Muscle layer of duodenum (tissue), 2 donors: ENCODE measurements around the gene DTX2.
"Not testable (repeated sequence)": the region's sequence is repeated elsewhere in the genome, so short reads cannot be mapped to it uniquely, and the experiment has no call there.

ENCODE experiments used
- H3K27ac ChIP-seq: one replicate; pipeline ENCODE4 v1.7.0; 2013; ENCODE audit warnings: mild to moderate bottlenecking, low read length
- H3K27me3 ChIP-seq: one replicate; pipeline ENCODE4 v1.7.0; 2013; ENCODE audit warnings: low read depth, mild to moderate bottlenecking, control low read depth, low read length
- H3K36me3 ChIP-seq, 2 donors: one replicate each; pipeline ENCODE4 v1.7.0; 2013; ENCODE audit warnings: low read length in 2 of 2, control low read depth in 1 of 2, mild to moderate bottlenecking in 1 of 2; ENCODE audit not compliant: insufficient read depth in 2 of 2, control insufficient read depth in 1 of 2
- H3K4me1 ChIP-seq, 2 donors: one replicate each; pipeline ENCODE4 v1.7.0; 2013; ENCODE audit warnings: low read length in 2 of 2, mild to moderate bottlenecking in 2 of 2, control low read depth in 1 of 2, moderate library complexity in 1 of 2; ENCODE audit not compliant: insufficient read depth in 2 of 2, control insufficient read depth in 1 of 2
- H3K4me3 ChIP-seq, 2 donors: one replicate each; pipeline ENCODE4 v1.7.0; 2013; ENCODE audit warnings: low read length in 2 of 2, low read depth in 1 of 2, mild to moderate bottlenecking in 1 of 2
- H3K9me3 ChIP-seq, 2 donors: one replicate each; pipeline ENCODE4 v1.7.0; 2013; ENCODE audit warnings: low read length in 2 of 2, control low read depth in 1 of 2, mild to moderate bottlenecking in 1 of 2; ENCODE audit not compliant: control insufficient read depth in 1 of 2
- donor health status: healthy.

DTX2 gene

DNA sequence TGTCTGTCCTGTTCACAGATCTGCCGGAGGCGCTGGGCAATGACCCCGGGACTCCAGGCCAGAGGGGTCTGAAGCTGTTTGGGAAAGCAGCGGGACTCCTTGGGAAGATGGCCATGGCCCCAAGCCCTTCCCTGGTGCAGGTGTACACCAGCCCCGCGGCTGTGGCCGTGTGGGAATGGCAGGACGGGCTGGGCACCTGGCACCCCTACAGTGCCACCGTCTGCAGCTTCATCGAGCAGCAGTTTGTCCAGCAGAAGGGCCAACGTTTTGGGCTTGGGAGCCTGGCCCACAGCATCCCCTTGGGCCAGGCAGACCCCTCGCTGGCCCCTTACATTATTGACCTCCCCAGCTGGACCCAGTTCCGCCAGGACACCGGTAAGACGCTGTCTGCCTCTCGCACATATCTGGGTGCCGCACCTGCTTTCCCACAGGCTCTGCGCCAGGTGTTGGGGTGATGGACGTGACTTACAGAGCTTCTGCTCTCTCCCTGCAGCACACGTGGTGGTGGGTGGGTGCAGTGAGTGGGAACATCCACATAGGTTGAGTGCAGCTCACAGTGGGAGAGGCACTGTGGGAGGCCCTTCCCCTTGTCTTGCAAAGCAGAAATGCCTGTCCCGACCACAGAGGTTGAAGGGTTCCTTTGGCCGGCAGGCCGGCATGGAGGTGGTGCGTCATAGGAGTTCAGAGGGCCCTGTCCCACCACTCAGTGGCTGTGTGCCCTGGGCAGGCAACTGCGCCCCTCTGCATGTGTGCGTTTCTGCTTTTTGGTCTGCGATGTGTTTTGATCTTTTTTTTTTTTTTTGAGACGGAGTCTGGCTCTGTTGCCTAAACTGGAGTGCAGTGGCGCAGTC is 19.1 kb downstream of the DTX2 start:
- not testable (repeated sequence) for H3K9me3 ChIP-seq, H3K4me3 ChIP-seq, H3K36me3 ChIP-seq, H3K27me3 ChIP-seq, H3K27ac ChIP-seq, H3K4me1 ChIP-seq

GRCh38 chr7:76482660-76483059 is 21.2 kb downstream of the DTX2 start:
- not testable (repeated sequence) for H3K27ac ChIP-seq, H3K36me3 ChIP-seq, H3K9me3 ChIP-seq, H3K4me3 ChIP-seq, H3K27me3 ChIP-seq, H3K4me1 ChIP-seq

GRCh38 chr7:76483081-76483480 is 21.6 kb downstream of the DTX2 start:
- not testable (repeated sequence) for H3K9me3 ChIP-seq, H3K36me3 ChIP-seq, H3K4me1 ChIP-seq, H3K4me3 ChIP-seq, H3K27me3 ChIP-seq, H3K27ac ChIP-seq

DNA sequence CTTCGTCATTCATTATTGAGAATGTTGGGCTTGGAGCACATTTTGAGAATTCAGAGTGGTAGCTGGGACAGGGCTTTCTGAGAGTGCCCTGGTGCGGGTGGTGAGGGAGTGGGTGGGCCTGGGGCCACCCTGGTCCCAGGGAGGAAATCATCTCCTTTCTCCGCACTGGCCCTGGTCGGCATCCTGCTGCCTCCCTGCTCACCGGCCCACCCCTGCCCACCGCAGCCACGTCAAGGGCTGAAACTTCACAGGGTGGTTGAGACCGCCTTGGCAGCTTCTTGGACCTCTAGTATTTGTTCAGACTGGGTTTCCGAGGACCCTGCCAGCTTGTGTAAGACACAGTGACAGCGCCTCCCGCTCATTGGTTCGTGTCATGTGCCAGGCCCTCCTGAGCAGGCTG is 22.9 kb downstream of the DTX2 start:
- H3K27me3 ChIP-seq, H3K27ac ChIP-seq, H3K4me3 ChIP-seq, H3K9me3 ChIP-seq, H3K4me1 ChIP-seq, H3K36me3 ChIP-seq: not testable (repeated sequence)

DNA sequence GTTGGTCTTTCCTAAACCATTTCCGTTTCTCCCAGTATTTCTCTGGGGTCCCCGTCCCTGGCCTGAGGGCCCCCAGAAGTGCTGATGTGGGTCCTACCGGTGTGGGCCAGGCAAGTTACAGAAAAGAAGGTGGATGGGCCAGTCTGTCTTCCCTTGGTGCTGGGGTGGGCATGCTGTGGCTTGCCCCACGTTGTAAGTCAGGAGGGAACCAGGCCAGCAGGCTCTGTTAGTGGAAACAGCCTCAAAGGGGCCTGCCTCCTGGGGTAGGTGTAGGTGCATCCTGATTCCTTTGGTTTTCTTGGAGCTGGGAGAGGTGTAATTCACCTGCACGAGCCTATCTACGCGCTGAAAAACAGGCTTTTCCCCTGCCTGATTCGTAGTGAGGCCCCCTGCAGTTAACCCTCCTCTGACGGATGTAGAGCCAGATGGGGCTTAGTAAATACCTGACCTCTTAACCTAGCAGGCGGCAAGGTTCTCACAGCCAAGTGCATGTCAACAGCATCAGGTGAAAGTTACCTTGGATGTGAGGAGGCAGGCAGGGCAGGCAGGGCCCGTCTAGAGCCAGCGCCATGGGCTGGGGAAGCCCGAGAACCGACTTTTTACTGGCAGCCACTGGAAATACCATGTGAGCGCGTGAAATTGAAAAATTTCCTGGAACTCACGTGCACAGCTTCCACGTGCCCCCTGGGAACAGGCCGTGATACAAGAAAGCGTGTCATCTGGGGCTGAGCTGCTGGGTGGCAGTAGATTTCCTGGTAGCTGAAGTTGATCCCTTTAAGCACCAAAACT is 24.5 kb downstream of the DTX2 start:
- H3K36me3 ChIP-seq, H3K27ac ChIP-seq, H3K9me3 ChIP-seq, H3K27me3 ChIP-seq, H3K4me3 ChIP-seq, H3K4me1 ChIP-seq: not testable (repeated sequence)

DNA sequence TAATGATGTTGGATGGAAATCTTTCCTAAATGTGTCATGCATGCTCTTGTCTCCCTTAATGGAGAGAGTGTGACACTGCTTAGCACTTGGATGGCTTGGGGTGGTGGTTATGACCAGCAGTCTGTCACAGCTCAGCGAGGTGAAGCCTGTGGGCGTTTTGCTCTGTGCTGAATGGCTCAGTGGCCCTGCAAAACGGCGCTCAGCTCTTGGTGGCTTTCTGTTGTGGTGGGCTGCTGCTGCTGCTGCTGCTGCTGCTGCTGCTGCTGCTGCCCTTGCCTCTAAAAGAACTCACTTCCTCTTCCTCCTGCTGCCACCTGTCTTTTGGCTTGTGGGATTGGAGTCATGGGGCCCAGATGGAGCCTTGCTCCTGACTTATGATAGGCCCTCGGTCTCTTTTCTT is 25.1 kb downstream of the DTX2 start:
- H3K27ac ChIP-seq, H3K27me3 ChIP-seq, H3K4me3 ChIP-seq, H3K36me3 ChIP-seq, H3K4me1 ChIP-seq, H3K9me3 ChIP-seq: not testable (repeated sequence)

DNA sequence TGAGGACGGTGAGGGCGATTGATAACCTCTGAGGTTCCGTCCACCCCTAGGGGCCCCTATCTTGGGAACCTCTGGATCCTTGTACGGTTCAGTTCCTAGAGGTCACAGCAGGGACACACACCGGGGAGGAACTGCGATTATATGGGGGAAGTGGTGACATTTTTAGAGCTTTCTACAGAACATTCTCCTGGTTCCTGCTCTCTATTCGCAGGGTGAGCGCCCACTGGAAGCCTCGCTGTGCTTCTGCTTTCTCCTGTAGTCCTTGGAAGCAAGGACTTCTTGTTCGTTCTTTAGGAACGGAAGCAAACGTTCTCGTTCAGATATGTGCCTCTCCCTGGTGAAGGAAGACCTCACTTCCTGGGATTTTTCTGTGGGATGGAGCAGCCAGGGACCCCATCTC is 26.5 kb downstream of the DTX2 start:
- H3K27ac ChIP-seq, H3K4me1 ChIP-seq, H3K9me3 ChIP-seq, H3K27me3 ChIP-seq, H3K36me3 ChIP-seq, H3K4me3 ChIP-seq: not testable (repeated sequence)

GRCh38 chr7:76492139-76492538 is 30.6 kb downstream of the DTX2 start:
- H3K27ac ChIP-seq, H3K4me1 ChIP-seq: not testable (repeated sequence)

GRCh38 chr7:76495717-76496116 is 34.2 kb downstream of the DTX2 start:
- not testable (repeated sequence) for H3K27ac ChIP-seq, H3K4me3 ChIP-seq, H3K9me3 ChIP-seq, H3K36me3 ChIP-seq, H3K4me1 ChIP-seq, H3K27me3 ChIP-seq

More at GRCh38 chr7:76492139-76492538, 30.6 kb downstream of the DTX2 start:
- not testable (repeated sequence) for H3K27me3 ChIP-seq, H3K9me3 ChIP-seq, H3K36me3 ChIP-seq, H3K4me3 ChIP-seq

DNA sequence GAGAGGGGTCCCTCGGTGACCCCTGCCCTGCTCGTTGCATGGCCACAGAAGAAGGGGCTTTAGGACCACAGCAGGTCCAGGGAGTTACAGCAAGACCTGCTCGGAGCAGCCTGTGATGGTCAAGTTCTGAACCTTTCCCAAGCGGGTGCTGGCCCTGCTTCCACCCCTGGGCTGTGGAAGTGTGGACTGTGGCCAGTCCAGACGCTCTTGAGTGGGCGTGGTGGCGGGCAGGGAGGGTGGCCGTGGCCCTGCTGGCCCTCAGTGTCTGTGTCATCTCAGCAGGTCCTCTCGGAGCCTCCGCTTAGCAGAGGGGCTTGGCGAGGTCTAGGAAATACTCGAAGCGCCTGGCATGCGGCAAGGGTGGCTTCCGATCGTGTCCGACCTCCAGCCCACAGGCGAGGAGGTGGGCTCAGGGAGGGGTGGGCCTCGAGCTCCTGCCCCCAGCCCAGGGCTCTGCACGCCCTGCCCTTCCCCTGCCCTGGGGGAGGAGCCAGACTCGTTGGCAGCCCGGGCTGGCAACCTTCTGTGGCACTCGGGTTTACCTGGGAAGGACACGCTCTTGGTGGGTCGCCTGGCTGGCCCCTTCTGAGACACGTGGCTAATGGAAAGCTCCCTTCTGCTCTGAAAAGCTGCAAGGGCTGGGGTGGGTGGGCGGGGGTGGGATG is 36.5 kb downstream of the DTX2 start:
- not testable (repeated sequence) for H3K4me3 ChIP-seq, H3K27me3 ChIP-seq, H3K4me1 ChIP-seq, H3K36me3 ChIP-seq, H3K9me3 ChIP-seq, H3K27ac ChIP-seq

- not testable (repeated sequence) for H3K27ac ChIP-seq, H3K4me3 ChIP-seq, H3K9me3 ChIP-seq, H3K4me1 ChIP-seq, H3K36me3 ChIP-seq, H3K27me3 ChIP-seq
Measured at GRCh38 chr7:76498583-76499200, 37.2 kb downstream of the DTX2 start.
